OCI-LY1 (cell line): ENCODE data around the gene DGCR6.
"Not testable (repeated sequence)": the region's sequence is repeated elsewhere in the genome, so short reads cannot be mapped to it uniquely, and the experiment has no call there.

Experiments
- CTCF ChIP-seq: fragments of 200-600 bp; sonication (generic), shearing (Covaris generic); IDR thresholded peaks from 2 replicates; pipeline ENCODE4 v1.5.1; 2017; ENCODE audit warnings: mild to moderate bottlenecking, antibody characterized with exemption, low read length, moderate library complexity, mixed read lengths
- EZH2 ChIP-seq: fragments of 200-600 bp; sonication (generic), shearing (Covaris generic); IDR thresholded peaks from 2 replicates; pipeline ENCODE4 v1.8.0; 2017; ENCODE audit warnings: borderline replicate concordance, mixed run types, mild to moderate bottlenecking, antibody characterized with exemption, low read length, moderate library complexity, mixed read lengths

GRCh38 chr22:18893775-18894174 lies 12.3 kb upstream of the DGCR6 start:
- not testable (repeated sequence) for TF ChIP-seq CTCF, EZH2
